HG03439 (cell line): ENCODE results near the gene SMARCC2.

Experiments
- ATAC-seq: cut with Tn5 transposase; IDR thresholded peaks from one replicate; pipeline ENCODE4 v1.9.1; 2021; ENCODE audit warnings: mild to moderate bottlenecking, moderate library complexity; ENCODE audit not compliant: unreplicated experiment

SMARCC2 gene

DNA sequence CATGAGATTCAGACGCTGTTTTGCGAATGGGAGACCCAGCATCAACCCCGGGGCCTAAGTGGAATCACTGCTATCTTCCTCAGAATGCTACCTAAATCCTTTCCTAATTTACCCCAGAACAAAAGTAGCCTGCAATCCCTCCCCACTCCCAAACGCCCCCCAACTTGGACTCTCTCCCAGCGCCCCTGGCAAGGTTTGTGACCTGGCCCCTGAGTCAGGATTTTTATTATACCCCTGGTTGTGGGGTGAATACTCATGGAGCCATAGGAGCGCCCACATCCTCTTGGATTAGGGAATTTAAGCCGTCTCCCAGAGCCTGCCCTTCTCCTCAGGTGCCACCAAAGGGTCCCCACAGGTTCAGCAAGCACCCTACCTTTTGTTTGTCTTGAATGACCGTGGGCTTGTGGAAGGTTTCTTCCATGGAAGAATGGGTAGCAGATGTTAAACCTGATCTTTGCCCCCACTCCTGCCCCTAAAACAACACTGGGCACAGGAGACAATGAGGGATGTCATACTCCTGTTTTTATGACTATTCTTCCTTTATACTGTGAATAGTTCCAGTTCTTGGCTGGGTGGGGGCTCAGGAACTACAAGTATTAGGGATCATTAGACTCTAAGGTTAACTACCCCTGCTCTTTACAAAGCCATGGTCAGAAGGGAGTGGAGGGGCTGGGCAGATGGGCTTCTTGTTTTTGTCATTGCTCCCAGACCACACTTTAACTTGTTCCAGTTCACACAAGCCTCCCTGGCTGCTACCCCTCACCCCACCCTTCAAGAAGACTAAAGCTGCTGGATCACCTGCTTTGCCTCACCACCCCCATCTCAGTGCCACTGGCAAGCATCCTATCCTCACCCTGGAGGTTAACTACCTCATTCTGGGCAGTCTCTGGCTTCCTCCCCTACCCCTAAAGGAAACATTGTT lies 36.3 kb downstream of the SMARCC2 start:
- ATAC-seq = no peak

DNA sequence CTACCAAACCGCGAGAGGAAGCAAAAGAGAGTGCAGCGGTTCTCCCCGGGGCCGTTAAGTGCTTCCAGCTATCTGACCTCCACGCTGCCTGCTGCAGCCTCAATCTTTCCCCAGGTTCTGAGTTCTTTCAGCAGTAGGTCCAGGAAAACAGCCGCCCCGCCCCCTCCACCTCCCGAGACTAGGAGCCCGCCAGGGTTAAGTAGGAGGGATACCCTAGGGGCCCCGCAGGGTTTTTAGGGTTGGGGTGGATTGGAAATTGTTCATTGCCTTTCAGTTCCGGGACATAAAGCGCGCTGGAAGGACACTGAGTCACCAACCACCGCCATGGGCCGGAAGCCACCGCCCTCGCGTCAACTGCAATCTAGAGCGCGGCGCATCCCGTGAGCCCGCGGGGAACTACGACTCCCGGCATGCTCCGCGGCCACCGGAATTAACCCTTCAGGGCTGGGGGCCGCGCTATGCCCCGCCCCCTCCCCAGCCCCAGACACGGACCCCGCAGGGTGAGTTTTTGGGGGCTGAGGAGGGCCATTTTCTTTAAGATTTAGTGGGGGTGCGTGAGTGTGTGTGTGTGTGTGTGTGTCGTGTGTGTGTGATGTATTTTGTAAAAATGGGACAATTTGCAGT lies 37.0 kb downstream of the SMARCC2 start, which contains the start of gene MYL6B:
Gene MYL6B, plus strand, starts transcription at position 456 of the 624 bp plus-strand sequence. CDS start 1,332 bp downstream, outside the sequence.
- peak; percentile 81 for ATAC-seq

DNA sequence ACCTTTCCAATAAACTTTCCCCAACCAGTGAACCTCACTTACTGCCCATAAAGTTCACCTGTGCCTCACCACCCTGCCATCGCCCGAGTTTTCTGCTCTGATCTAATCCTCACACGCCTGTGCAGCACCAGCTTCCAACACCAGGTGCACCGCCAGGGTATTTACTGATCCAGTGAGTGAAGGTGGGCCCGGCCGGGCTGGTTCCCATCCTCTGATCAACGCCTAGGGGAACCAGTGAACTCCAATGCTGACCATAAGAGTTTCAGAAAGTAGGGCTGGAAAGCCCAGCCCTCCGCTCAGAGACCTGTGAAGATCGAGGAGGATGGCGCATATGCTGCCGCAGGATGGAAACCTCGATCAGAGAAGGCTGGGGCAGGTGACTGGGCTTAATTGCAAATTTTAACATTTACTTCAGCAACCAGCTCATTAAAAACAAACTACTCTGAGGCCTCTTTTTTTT lies 37.6 kb downstream of the SMARCC2 start:
- peak; percentile 51 for ATAC-seq

DNA sequence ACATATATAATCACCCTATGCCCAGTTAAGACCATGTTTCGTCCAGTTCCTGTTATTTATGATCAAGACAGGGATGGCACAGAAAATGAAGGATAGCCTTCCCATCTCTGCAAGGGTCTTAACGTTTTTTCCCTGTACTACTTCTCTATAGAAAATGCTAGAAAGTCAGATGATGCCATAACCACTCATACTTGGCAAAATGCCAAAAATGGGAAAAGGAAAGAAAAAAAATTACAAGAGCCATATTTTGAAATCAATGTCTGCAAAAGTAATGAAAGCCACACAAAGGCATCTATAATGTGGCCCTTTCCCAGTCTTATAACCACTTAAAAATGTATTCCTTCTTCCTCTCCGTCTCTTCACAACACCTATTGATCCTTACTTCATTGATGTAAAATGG lies 38.7 kb downstream of the SMARCC2 start:
- ATAC-seq = no peak

DNA sequence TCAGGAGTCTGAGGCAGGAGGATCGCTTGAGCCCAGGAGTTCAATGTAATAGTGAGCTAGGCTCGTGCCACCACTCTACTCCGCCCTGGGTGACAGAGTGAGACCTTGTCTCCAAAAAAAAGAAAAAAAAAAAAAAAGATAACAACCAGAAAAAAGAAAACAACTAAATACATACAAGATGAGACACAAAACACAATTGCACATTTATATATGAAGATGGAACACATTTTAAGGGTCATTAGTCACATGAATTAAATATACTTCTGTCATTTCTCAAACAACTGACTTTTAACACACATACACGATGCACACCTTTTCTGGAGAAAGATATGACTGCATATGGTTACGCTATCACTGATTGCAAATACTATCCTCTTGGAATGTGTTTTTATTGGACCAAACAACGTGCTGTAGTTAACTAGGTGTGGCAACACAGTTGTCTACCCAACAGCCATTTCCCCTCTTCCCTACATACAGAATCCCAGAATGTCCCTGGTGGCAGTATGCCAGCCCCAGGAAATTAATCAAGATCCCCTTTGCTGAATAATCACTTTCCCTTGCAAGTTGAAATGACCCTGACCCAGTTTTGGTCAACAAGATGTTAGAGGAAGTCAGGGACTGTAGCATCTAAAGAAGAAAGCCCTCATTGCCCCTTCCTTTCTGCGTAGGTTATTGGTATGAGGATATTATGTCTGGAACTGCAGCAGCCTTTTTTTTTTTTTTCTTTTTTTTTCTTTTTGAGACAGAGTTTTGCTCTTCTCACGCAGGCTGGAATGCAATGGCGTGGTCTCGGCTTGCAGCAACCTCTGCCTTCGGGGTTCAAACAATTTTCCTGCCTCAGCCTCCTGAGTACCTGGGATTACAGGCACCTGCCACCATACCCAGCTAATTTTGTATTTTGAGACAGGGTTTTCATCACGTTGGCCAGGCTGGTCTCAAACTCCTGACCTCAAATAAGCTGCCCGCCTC lies 42.5 kb downstream of the SMARCC2 start:
- ATAC-seq = no peak

DNA sequence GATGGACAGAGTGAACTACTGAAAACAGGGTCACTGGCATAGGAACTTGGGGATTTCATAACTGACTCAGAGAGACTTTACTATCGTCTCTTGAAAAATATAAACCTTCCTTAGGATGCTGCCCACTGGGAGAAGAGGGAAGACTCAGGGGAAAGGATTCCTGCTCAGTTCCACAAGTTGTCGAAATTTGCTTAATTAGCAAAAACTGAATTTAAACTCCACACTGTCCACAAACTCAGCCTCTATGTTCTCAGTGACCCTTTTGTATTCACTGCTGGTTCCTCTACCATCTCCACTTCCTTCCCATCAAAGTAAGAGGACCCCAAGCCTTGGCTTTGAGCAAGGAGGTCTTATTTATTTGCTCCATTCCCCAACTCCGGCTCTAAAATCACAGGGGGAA lies 44.1 kb downstream of the SMARCC2 start:
- ATAC-seq = no peak

DNA sequence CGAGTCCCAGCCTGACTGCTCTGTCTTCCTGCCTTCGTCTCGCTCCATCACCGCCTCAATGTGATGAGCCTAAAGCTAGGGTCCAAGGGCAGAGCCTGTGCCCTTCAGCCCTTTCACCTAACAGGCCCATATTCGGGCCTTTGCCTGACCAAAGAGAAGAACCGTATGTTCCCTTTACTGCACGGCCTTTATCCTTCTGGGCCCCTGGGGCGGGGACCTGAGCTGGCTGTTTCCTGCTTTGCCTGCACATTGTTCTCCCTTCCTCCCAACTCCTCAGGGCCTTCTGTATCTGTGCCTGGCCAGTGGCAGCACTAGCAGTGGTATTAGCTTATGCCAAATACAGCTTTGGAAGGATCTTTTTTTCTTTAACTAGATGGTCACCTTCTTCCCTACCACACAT lies 45.4 kb downstream of the SMARCC2 start:
- no peak for ATAC-seq

DNA sequence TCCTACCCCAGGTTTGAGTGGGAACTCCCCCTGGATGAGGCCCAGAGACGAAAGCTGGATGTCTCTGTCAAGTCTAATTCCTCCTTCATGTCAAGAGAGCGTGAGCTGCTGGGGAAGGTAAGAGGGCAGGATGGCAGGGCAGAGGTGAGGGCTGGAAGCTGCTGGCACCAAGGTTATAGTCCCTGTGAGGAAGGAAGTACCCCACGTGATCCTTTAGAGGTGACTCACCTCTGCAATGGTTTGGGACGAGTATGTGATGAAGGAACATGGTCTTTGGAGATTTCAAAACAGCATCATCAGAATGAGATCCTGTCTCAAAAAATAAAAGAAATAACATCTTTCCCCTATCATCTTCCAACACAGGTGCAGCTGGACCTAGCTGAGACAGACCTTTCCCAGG lies 46.1 kb downstream of the SMARCC2 start:
- ATAC-seq = no peak

DNA sequence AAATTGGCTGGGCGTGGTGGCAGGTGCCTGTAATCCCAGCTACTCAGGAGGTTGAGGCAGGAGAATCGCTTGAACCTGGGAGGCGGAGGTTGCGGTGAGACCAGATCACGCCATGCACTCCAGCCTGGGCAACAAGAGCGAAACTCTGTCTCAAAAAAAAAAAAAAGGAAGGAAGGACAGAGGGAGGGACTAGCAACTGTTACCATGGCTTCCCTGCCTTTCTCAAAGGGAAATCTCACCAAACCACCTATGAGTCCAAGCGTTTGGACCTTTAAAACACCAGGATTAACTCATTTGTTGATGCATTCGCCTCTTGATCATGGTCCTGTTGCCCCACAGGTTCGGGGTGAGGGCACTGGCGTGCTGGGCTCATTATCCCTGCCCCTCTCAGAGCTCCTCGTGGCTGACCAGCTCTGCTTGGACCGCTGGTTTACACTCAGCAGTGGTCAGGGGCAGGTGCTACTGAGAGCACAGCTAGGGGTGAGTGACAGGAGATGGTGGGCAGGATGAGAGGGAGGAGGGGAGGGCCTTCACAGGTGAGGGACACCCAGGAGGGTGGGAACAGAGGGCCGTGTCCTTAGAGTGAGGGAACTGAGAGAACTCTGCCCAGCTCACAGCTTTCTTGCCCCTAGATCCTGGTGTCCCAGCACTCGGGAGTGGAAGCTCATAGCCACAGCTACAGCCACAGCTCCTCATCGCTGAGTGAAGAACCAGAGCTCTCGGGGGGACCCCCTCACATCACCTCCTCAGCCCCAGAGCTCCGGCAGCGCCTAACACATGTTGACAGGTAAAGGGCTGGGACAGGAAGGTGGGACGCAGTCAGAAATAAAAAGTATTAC lies 47.1 kb downstream of the SMARCC2 start:
- no peak for ATAC-seq

DNA sequence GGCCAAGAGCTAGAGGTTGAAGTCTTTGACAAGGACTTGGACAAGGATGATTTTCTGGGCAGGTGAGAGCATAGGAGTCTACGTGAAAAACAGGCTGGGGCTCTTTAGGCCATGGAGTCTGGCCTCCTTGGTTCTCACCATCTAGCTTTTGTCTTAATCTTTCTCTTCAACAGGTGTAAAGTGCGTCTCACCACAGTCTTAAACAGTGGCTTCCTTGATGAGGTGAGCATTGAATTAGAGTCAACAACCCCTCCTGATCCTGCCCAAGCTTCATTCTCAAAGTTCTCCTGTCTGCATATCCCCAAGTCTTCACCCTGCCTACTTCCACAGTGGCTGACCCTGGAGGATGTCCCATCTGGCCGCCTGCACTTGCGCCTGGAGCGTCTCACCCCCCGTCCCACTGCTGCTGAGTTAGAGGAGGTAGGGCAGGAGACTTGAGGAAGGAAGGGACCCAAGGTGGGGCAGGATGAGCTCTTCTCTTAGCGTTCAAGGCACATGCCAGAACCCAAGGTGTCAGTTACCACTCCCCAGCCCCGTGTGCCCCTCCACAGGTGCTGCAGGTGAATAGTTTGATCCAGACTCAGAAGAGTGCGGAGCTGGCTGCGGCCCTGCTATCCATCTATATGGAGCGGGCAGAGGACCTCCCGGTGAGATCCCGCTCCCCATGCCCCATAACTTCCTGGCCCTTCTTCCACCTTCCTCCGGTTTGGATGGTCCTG lies 51.3 kb downstream of the SMARCC2 start:
- ATAC-seq = no peak

DNA sequence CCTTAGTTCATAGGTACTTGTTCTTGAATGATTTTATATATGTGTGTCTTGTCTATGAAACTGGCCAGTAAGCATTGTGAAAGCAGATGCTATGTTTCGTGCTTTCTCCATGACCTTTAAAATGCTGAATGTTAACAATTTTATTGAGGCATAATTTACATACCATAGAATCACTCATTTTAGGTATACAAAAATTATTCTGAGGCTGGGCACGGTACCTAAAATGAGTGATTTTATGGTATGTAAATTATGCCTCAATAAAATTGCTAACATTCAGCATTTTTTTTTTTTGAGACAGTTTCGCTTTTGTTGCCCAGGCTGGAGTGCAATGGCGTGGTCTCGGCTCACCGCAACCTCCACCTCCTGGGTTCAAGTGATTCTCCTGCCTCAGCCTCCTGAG lies 54.4 kb downstream of the SMARCC2 start:
- ATAC-seq = no peak

DNA sequence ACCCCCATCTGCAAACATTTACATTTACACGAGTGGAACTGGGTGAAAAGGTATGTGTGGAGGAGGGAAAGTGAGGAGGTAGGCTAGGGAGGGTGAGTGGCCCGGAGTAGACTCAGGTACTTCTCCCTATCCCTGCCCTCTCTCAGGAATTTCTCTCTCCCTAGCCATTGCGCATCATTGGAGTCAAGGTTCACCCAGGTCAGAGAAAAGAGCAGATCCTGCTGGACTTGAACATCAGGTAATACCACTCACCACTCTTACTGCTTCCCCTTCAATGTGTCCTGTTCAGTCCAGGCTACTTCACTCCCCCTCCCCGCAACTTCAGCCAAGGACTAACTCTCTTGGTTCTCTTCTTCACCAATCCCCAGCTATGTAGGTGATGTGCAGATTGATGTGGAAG lies 58.4 kb downstream of the SMARCC2 start:
- no peak for ATAC-seq

DNA sequence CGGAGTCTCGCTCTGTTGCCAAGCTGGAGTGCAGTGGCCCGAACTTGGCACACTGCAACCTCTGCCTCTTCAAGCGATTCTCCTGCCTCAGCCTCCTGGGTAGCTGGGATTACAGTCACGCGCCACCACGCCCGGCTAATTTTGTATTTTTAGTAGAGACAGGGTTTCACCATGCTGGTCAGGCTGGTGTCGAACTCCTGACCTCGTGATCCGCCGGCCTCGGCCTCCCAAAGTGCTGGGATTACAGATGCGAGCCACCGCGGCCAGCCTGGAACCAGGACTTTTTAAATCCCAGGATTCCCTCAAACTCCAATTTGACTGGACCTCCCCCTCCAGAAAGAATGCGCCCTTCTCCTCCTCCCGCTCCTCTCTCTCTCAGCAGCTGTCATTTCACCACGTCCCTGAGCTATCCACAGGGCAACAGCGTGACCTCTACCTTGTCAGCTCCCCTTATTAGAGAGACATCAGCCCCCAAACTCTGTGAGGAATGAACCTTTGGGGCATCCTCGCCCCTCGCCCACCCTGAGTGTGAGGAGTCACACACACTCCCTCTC lies 59.3 kb downstream of the SMARCC2 start:
- no peak for ATAC-seq

DNA sequence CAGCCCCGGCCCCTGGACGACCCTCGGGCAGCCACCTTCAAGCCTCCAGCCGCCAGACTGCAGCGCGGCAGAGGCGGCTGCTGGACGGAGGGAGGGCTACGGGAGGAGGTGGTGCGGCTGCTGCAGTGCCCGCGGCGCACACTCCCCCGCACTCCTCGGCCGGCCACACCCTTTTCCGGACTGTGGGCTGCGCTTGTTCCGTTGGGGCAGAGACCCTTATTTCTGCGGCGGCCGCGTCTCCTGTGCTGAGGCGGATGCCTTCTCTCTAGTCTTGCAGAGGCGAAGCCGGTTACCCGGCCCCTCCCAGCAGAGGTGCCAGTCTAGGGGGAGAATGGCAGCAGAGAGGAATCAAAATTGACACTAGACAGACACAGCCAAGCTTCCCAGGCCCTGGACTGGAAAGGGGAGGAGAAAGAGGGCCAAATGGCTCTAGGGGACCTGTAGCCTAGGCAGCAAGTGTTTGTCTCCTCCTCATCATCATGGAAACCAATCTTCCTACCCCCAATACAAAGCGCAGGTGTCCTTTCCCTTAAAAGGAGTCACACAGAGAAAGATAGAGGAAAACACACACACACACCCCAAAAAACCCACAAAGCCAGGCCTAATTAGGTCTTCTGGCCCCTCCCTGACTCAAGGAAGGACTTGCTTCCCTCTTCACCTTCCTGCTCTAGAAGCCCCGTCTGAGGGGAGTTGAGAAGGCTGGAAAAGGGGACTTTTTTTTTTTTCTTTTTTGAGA lies 59.9 kb downstream of the SMARCC2 start:
- ATAC-seq = no peak

DNA sequence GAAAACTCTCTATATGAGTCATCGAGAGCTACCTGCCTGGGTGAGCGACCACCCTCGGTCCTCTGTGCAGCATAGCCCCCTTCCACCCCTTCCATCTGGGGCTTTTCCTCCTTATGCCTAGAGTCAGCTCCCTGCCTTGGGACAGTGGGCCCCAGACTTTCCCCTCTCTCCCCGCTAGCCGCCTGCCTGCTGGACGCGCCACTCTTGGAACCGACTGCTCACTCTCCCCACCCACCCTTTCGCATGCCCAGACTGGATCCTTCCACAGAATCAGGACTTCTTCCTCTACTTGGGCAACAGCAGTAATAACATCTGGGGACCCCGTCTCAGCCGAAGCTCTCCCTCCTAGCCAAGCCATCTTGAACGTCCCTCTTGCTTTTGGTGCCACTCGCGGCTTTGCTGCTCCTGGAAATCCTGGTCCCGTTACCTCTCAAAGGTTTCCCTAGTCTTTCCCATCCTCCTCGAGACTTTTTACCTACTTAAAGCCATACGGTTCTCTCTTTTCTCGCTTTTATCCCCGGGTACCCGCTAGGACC lies 60.5 kb downstream of the SMARCC2 start:
- ATAC-seq = no peak

DNA sequence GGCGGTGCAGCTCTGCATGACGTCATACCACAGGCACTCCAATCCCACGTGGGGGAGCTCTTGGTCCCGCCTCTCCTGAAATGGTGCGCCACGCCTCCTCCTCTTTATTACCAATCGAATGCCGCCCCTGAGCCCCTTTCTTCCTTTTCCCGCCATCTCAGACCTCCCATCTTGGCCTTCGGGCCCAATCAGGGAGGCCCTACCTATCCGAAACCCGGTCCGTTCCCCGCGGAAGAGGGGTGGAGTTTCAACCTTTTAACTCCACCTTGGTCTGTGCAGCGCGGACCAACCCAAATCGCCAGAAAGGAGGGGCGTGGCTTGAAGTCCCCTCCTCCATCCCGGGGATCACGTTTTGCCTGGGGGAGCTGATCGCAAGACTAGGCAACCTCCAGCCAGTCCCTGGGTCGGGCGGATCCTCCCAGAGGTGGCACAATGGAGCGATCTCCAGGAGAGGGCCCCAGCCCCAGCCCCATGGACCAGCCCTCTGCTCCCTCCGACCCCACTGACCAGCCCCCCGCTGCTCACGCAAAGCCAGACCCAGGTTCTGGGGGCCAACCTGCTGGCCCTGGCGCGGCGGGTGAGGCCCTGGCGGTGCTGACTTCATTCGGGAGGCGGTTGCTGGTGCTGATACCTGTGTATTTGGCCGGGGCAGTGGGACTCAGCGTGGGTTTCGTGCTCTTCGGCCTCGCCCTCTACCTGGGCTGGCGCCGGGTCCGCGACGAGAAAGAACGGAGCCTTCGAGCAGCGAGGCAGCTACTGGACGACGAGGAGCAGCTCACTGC lies 61.2 kb downstream of the SMARCC2 start, which contains the start of gene ESYT1:
Gene ESYT1, plus strand, starts transcription at position 380 of the 782 bp plus-strand sequence. Its CDS starts 53 bp downstream, at position 433.
- ATAC-seq = peak; percentile 90

DNA sequence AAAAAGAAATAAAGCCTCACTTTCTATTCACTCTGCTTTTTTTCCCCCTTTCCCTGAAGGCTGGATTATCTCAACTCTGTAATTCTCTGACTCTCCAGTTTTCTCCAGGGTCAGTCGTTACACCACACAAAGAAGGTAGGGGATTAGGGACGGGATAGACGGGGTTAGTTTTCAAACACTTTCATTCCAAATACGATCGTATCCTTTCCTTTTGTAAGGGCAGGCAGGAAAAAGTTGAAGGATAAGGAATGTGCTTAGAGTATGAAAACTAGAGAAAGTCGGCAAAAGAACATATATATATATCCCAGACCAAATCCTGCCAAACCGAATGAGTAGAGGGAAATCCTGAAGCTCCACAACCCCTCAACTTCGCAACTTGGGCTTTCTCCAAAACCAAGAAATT lies 61.8 kb downstream of the SMARCC2 start:
- no peak for ATAC-seq
